Measurements from ENCODE around the gene MUC6. TPM values are rescaled to one million over a fixed set of nuclear protein-coding genes. Genes with fewer than 3 reads are reported as not detected.
"Not testable (repeated sequence)": the region's sequence is repeated elsewhere in the genome, so short reads cannot be mapped to it uniquely, and the experiment has no call there.

The MUC6 gene
- total and polyA plus RNA-seq, 9 donors = 0.09 to 0.61 (median 0.28) TPM; not detected in 1

- WGBS (ENCODE audit: insufficient coverage) = 91% methylated on average over 28 of the region's 28 CpGs
- H3K36me3 ChIP-seq (ENCODE audit: control insufficient read depth, insufficient read depth, low read length) = no peaks in the 10 kb centered on the region
- H3K4me1 ChIP-seq (ENCODE audit: control insufficient read depth, insufficient read depth, low read length) = no peaks in the 10 kb centered on the region
- H3K9me3 ChIP-seq (replicated peaks; ENCODE audit: control insufficient read depth, low read depth, low read length) = no peaks in the 10 kb centered on the region
- no peaks in the 10 kb centered on the region for H3K27me3 ChIP-seq (ENCODE audit: control insufficient read depth, insufficient read depth, low read length)
- no peak for DNase-seq
- H3K4me3 ChIP-seq (ENCODE audit: low read length) = no peak overlapping the region
- no peak overlapping the region for H3K27ac ChIP-seq (ENCODE audit: low read length)
Measured at GRCh38 chr11:1022908-1023810, 13.4 kb downstream of the MUC6 start.

GRCh38 chr11:1022411-1022810, 14.1 kb downstream of the MUC6 start:
- Histone ChIP-seq H3K4me3 (ENCODE audit: low read length) (no peak overlapping the region), H3K27ac (ENCODE audit: low read length) (no peak overlapping the region), H3K27me3 (ENCODE audit: control insufficient read depth, insufficient read depth, low read length) (no peaks in the 10 kb centered on the region), H3K9me3 (replicated peaks; ENCODE audit: control insufficient read depth, low read depth, low read length) (peaks cover 2% of the 10 kb centered on the region), H3K36me3 (ENCODE audit: control insufficient read depth, insufficient read depth, low read length) (no peaks in the 10 kb centered on the region), H3K4me1 (ENCODE audit: control insufficient read depth, insufficient read depth, low read length) (no peaks in the 10 kb centered on the region)
- DNase-seq = no peak
- WGBS (ENCODE audit: insufficient coverage) = 86% methylated on average over 4 of the region's 7 CpGs

DNA sequence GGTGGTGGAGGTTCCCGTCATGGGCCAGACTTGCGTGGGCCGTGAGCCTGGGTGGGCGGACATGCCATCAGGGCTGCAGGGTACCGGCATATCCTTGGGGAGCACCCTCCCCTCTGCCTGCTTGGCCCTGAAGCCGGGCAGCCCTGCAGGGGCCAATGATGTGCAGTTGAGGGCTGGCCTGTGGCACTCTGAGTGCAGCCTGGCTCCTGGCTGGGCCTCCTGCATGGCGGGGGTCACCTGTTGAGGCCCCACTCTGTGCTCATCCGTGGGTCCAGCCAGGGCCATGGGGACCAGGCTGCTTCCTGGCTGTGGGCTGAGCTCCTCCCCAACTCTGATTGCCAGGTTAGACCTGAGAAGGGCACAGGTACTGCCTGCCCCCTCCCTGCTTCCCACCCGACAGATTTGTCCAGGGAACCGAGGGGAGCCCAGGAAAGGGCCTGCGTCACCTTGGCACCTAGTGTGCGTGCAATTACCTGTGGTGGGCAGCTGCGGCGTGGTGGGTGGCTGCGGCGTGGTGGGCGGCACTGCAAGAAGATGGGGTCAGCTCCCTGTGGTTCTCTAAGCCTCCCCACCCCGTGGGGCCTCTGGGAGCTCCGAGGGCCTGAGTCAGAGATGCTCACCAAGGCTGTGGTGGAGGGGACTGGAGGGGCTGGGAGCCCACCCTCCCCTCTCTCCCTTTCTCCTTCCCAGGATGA, 16.2 kb downstream of the MUC6 start:
- no peak for DNase-seq
- Histone ChIP-seq H3K27me3 (ENCODE audit: control insufficient read depth, insufficient read depth, low read length) (no peaks in the 10 kb centered on the region), H3K36me3 (ENCODE audit: control insufficient read depth, insufficient read depth, low read length) (peaks cover 5% of the 10 kb centered on the region), H3K27ac (ENCODE audit: low read length) (no peak overlapping the region), H3K4me1 (ENCODE audit: control insufficient read depth, insufficient read depth, low read length) (no peaks in the 10 kb centered on the region), H3K9me3 (replicated peaks; ENCODE audit: control insufficient read depth, low read depth, low read length) (peaks cover 2% of the 10 kb centered on the region), H3K4me3 (ENCODE audit: low read length) (no peak overlapping the region)
- WGBS (ENCODE audit: insufficient coverage) = 82% methylated on average over 11 of the region's 19 CpGs

- no peak overlapping the region for H3K27ac ChIP-seq (ENCODE audit: low read length)
- H3K36me3 ChIP-seq (ENCODE audit: control insufficient read depth, insufficient read depth, low read length) = peaks cover 5% of the 10 kb centered on the region
- no peak for DNase-seq
Measured at GRCh38 chr11:1019321-1019910, 17.1 kb downstream of the MUC6 start.

DNA sequence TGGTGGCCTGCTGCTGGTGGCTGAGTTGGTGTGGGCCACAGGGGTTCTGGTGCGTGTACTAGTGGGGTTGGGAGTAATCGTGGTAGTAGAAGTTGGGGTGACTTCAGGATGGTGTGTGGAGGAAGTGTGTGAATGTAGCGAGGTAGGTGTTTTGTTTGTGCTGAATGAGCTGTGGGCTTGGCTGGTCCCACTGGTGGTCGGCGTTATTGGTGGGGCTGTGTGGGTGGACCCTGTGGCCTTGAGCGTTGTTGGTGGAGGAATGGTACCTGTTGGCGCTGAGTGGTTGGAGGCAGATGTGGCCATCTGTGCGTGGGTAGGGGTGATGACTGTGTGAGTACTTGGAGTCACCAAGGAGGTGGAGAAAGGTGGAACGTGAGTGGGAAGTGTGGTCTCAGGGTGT, 18.4 kb downstream of the MUC6 start:
- Histone ChIP-seq H3K36me3 (ENCODE audit: control insufficient read depth, insufficient read depth, low read length) (peaks cover 8% of the 10 kb centered on the region), H3K4me3 (ENCODE audit: low read length) (no peak overlapping the region), H3K4me1 (ENCODE audit: control insufficient read depth, insufficient read depth, low read length) (peaks cover 15% of the 10 kb centered on the region), H3K27me3 (ENCODE audit: control insufficient read depth, insufficient read depth, low read length) (no peaks in the 10 kb centered on the region), H3K9me3 (replicated peaks; ENCODE audit: control insufficient read depth, low read depth, low read length) (peaks cover 2% of the 10 kb centered on the region), H3K27ac (ENCODE audit: low read length) (no peak overlapping the region)
- 87% methylated on average over 9 of the region's 9 CpGs for WGBS (ENCODE audit: insufficient coverage)
- DNase-seq = no peak

More at GRCh38 chr11:1019321-1019910, 17.1 kb downstream of the MUC6 start:
- peaks cover 2% of the 10 kb centered on the region for H3K4me1 ChIP-seq (ENCODE audit: control insufficient read depth, insufficient read depth, low read length)
- H3K4me3 ChIP-seq (ENCODE audit: low read length) = no peak overlapping the region
- 84% methylated on average over 19 of the region's 21 CpGs for WGBS (ENCODE audit: insufficient coverage)
- H3K27me3 ChIP-seq (ENCODE audit: control insufficient read depth, insufficient read depth, low read length) = no peaks in the 10 kb centered on the region
- H3K9me3 ChIP-seq (replicated peaks; ENCODE audit: control insufficient read depth, low read depth, low read length) = peaks cover 2% of the 10 kb centered on the region

GRCh38 chr11:1017269-1018005, 19.1 kb downstream of the MUC6 start:
- peaks cover 2% of the 10 kb centered on the region for H3K9me3 ChIP-seq (replicated peaks; ENCODE audit: control insufficient read depth, low read depth, low read length)
- peaks cover 22% of the 10 kb centered on the region for H3K4me1 ChIP-seq (ENCODE audit: control insufficient read depth, insufficient read depth, low read length)
- 91% methylated on average over 12 of the region's 12 CpGs for WGBS (ENCODE audit: insufficient coverage)
- H3K36me3 ChIP-seq (ENCODE audit: control insufficient read depth, insufficient read depth, low read length) = peaks cover 11% of the 10 kb centered on the region
- DNase-seq = no peak
- no peaks in the 10 kb centered on the region for H3K27me3 ChIP-seq (ENCODE audit: control insufficient read depth, insufficient read depth, low read length)
- no peak overlapping the region for H3K27ac ChIP-seq (ENCODE audit: low read length)
- no peak overlapping the region for H3K4me3 ChIP-seq (ENCODE audit: low read length)

- H3K9me3 ChIP-seq (replicated peaks; ENCODE audit: control insufficient read depth, low read depth, low read length); H3K27me3 ChIP-seq (ENCODE audit: control insufficient read depth, insufficient read depth, low read length); H3K4me3 ChIP-seq (ENCODE audit: low read length); H3K27ac ChIP-seq (ENCODE audit: low read length); DNase-seq: not testable (repeated sequence)
- peaks cover 14% of the 10 kb centered on the region for H3K36me3 ChIP-seq (ENCODE audit: control insufficient read depth, insufficient read depth, low read length)
- peaks cover 28% of the 10 kb centered on the region for H3K4me1 ChIP-seq (ENCODE audit: control insufficient read depth, insufficient read depth, low read length)
- WGBS (ENCODE audit: insufficient coverage) = 70% methylated on average over 7 of the region's 7 CpGs
Measured at GRCh38 chr11:1016610-1017126, 19.9 kb downstream of the MUC6 start.

- Histone ChIP-seq H3K9me3 (replicated peaks; ENCODE audit: control insufficient read depth, low read depth, low read length) (peaks cover 2% of the 10 kb centered on the region), H3K4me1 (ENCODE audit: control insufficient read depth, insufficient read depth, low read length) (peaks cover 35% of the 10 kb centered on the region), H3K36me3 (ENCODE audit: control insufficient read depth, insufficient read depth, low read length) (peaks cover 20% of the 10 kb centered on the region), H3K4me3 (ENCODE audit: low read length) (no peak overlapping the region), H3K27me3 (ENCODE audit: control insufficient read depth, insufficient read depth, low read length) (no peaks in the 10 kb centered on the region), H3K27ac (ENCODE audit: low read length) (no peak overlapping the region)
- no peak for DNase-seq
- 91% methylated on average over 20 of the region's 20 CpGs for WGBS (ENCODE audit: insufficient coverage)
Measured at GRCh38 chr11:1015826-1016545, 20.5 kb downstream of the MUC6 start.

- H3K9me3 ChIP-seq (replicated peaks; ENCODE audit: control insufficient read depth, low read depth, low read length) = peaks cover 2% of the 10 kb centered on the region
- 97% methylated on average over 7 of the region's 7 CpGs for WGBS (ENCODE audit: insufficient coverage)
- H3K4me3 ChIP-seq (ENCODE audit: low read length) = no peak overlapping the region
- H3K36me3 ChIP-seq (ENCODE audit: control insufficient read depth, insufficient read depth, low read length) = peaks cover 30% of the 10 kb centered on the region
- H3K27ac ChIP-seq (ENCODE audit: low read length) = no peak overlapping the region
- H3K27me3 ChIP-seq (ENCODE audit: control insufficient read depth, insufficient read depth, low read length) = no peaks in the 10 kb centered on the region
- DNase-seq = no peak
- H3K4me1 ChIP-seq (ENCODE audit: control insufficient read depth, insufficient read depth, low read length) = peaks cover 43% of the 10 kb centered on the region
Measured at GRCh38 chr11:1015064-1015463, 21.5 kb downstream of the MUC6 start.
